DLD1 (cell line): ENCODE measurements around the gene SPIRE1.

ENCODE experiments used
- in situ Hi-C: cut with HindIII; loops from 2 replicates; pipeline ENCODE4 v1.10.0; 2017; ENCODE audit warnings: low sequenced_read_pairs

The SPIRE1 gene

DNA sequence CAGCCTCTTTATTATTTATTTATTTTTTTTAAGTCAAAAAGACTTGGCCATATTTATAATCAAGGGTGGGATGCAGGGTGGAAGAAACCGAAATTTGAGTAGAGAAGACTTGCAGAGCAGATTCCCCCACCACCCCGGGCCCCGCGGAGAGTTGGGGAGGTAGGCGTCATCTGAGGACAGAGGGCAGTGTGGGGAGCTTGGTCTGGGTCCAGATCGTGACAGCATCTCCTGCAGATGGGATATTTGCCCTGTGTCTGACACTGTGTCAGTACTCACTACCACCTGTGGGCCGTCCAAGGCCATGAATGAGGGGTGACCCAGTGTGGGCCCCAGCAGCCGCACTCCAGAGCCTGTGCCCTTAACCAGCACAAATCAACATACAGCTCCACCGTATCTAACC, 260.7 kb downstream of the SPIRE1 start:
- in situ Hi-C loops = no loop called here
